GM18507 (cell line): ENCODE data around the gene SCAF4.

Source experiments
- DNase-seq: peaks from one replicate; pipeline ENCODE4 v3.0.0; 2011; ENCODE audit warnings: low read depth; ENCODE audit not compliant: insufficient read length; ENCODE audit errors: extremely low spot score
- FAIRE-seq: peaks from 2 replicates; lab custom pipeline; 2011; peaks lifted over from hg19 to GRCh38; lab: Jason Lieb, UNC

SCAF4 gene

GRCh38 chr21:31720330-31720729, 11.6 kb downstream of the SCAF4 start:
- no peak for DNase-seq
- FAIRE-seq, result no peak

- no peak for DNase-seq
- FAIRE-seq, result no peak
These were observed 15.8 kb downstream of the SCAF4 start for GRCh38 chr21:31716106-31716505.

- FAIRE-seq (no peak), DNase-seq (no peak)
These were observed 17.1 kb downstream of the SCAF4 start for GRCh38 chr21:31714741-31715365.

- peak; percentile 60 for FAIRE-seq
- no peak for DNase-seq
These were observed 17.8 kb downstream of the SCAF4 start for GRCh38 chr21:31713973-31714740.

GRCh38 chr21:31713115-31713514, 18.8 kb downstream of the SCAF4 start:
- FAIRE-seq (no peak), DNase-seq (no peak)

GRCh38 chr21:31711745-31712285, 20.1 kb downstream of the SCAF4 start:
- FAIRE-seq (no peak), DNase-seq (no peak)

GRCh38 chr21:31711326-31711725, 20.6 kb downstream of the SCAF4 start:
- no peak for DNase-seq
- FAIRE-seq, result no peak

GRCh38 chr21:31710586-31710985, 21.3 kb downstream of the SCAF4 start:
- DNase-seq, result no peak

GRCh38 chr21:31708541-31708940, 23.4 kb downstream of the SCAF4 start:
- no peak for DNase-seq
- FAIRE-seq, result no peak

More at GRCh38 chr21:31710586-31710985, 21.3 kb downstream of the SCAF4 start:
- FAIRE-seq, result no peak

- FAIRE-seq, result no peak
- no peak for DNase-seq
These were observed 24.4 kb downstream of the SCAF4 start for GRCh38 chr21:31707499-31707898.

GRCh38 chr21:31706562-31706961, 25.4 kb downstream of the SCAF4 start:
- FAIRE-seq (no peak), DNase-seq (no peak)

GRCh38 chr21:31700040-31700439, 31.9 kb downstream of the SCAF4 start:
- FAIRE-seq (no peak), DNase-seq (no peak)

GRCh38 chr21:31698461-31698860, 33.5 kb downstream of the SCAF4 start:
- DNase-seq (no peak), FAIRE-seq (no peak)

- no peak for DNase-seq
- FAIRE-seq, result no peak
These were observed 35.5 kb downstream of the SCAF4 start for GRCh38 chr21:31696424-31696823.

GRCh38 chr21:31693222-31693621, 38.7 kb downstream of the SCAF4 start:
- DNase-seq (no peak), FAIRE-seq (no peak)

- DNase-seq (no peak), FAIRE-seq (no peak)
These were observed 43.1 kb downstream of the SCAF4 start for GRCh38 chr21:31688603-31689368.

- FAIRE-seq, result no peak
These were observed 44.8 kb downstream of the SCAF4 start for GRCh38 chr21:31687108-31687507.

GRCh38 chr21:31686272-31686915, 45.5 kb downstream of the SCAF4 start:
- no peak for DNase-seq
- FAIRE-seq, result no peak

More at GRCh38 chr21:31687108-31687507, 44.8 kb downstream of the SCAF4 start:
- DNase-seq, result no peak

GRCh38 chr21:31684918-31685317, 47.0 kb downstream of the SCAF4 start:
- FAIRE-seq (no peak), DNase-seq (no peak)

- no peak for FAIRE-seq
- no peak for DNase-seq
These were observed 48.9 kb downstream of the SCAF4 start for GRCh38 chr21:31683029-31683428.
